ENCODE measurements around the gene MAT2A. TPM values are rescaled to one million over a fixed set of nuclear protein-coding genes. Genes with fewer than 3 reads are reported as not detected.

The MAT2A gene
- total and polyA plus RNA-seq, 2 donors (not counting 1 experiment from before 2014, with no cell fraction given): 133 to 177 TPM

DNA sequence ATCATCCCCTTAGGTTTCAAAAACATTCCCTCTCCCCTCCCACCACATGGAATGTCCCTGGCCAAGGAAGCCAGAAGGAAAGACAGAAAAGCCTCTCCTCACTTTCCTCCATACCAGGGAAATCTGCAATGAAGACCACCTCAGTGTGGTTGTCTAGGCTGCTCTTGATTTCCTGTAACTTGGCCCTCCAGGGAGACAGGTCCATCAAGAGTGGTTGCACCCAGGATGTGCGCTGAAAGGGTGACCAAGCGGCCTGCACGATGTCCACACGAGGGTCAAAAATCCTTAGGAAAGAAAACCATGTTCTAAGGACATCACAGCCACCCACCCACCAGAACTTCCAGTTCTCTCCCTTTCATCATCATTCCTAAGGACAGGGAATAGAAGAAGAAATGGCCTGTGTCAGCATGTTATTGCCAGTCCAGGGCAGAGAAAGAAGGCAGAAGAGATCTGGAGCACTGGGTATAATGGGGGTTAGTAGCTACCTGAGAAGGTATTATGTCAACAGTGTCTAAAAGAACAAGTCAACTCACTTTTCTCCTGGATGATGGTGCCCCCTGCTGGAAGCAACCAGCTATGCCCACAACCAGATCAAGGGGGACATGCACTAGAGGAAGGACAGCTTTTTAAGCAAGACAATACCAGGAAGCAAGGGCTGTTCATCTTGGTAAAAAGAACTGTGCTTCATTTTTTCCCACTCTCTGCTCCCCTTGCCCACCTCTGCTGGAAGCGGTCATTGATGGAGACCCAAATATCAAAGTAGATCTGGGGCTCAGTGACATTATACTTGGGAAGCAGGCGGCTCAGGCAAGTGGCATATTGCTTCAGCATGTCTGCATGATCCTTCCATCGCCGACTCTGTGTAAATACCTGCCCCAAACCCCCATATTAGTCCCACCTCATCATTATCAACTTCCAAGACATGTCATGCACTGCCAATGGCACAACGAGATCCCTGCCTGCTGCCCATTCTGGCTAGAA is 13.0 kb downstream of the MAT2A start:
- ChIA-PET POLR2A (interaction anchor here (0.8 to 4.6 kb wide), 6 partner anchors 12 to 225 kb away, joined by 3 to 30 read pairs (median 4); partner anchors contain the start of genes MAT2A, RNF181 and SH2D6), CTCF (interaction anchor here (0.6 to 10.0 kb wide), 46 partner anchors 8 to 626 kb away, joined by 3 to 299 read pairs (median 4); partner anchors contain the start of genes C2orf68, ELMOD3, GGCX and MAT2A)
- no peaks in the 10 kb centered on the region for H3K27me3 ChIP-seq (replicated peaks in 1 of 4; ENCODE audit: control extremely low read depth in 1 of 4, control insufficient read depth in 3 of 4, insufficient read depth in 4 of 4, low read length in 3 of 4)
- H3K79me2 ChIP-seq (ENCODE audit: control insufficient read depth, insufficient read depth, low read length): peaks cover 4% of the 10 kb centered on the region
- H3K4me3 ChIP-seq (ENCODE audit: control extremely low read depth in 1 of 5, extremely low read depth in 1 of 5, insufficient read depth in 1 of 5, low read depth in 2 of 5, low read length in 4 of 5): no peak overlapping the region
- H3K4me2 ChIP-seq (replicated peaks; ENCODE audit: low read depth, low read length, poor library complexity, severe bottlenecking): no peak overlapping the region
- TF ChIP-seq, protein P1, sequence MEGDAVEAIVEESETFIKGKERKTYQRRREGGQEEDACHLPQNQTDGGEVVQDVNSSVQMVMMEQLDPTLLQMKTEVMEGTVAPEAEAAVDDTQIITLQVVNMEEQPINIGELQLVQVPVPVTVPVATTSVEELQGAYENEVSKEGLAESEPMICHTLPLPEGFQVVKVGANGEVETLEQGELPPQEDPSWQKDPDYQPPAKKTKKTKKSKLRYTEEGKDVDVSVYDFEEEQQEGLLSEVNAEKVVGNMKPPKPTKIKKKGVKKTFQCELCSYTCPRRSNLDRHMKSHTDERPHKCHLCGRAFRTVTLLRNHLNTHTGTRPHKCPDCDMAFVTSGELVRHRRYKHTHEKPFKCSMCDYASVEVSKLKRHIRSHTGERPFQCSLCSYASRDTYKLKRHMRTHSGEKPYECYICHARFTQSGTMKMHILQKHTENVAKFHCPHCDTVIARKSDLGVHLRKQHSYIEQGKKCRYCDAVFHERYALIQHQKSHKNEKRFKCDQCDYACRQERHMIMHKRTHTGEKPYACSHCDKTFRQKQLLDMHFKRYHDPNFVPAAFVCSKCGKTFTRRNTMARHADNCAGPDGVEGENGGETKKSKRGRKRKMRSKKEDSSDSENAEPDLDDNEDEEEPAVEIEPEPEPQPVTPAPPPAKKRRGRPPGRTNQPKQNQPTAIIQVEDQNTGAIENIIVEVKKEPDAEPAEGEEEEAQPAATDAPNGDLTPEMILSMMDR (IDR thresholded peaks at IDR 0.05): peak; percentile 91
- no peak for TF ChIP-seq EZH2 (IDR thresholded peaks at IDR 0.05; ENCODE audit: borderline replicate concordance, insufficient read depth, low read depth, low read length, poor library complexity, severe bottlenecking)
- no peaks in the 10 kb centered on the region for H3K9me3 ChIP-seq (ENCODE audit: control extremely low read depth in 1 of 3, control insufficient read depth in 2 of 3, insufficient read depth in 1 of 3, low read length in 2 of 3)
- no peaks in the 10 kb centered on the region for H4K20me1 ChIP-seq (ENCODE audit: control insufficient read depth, insufficient read depth, low read length, poor library complexity, severe bottlenecking)
- H3K4me1 Mint-ChIP-seq: peaks cover 4% of the 10 kb centered on the region
- peaks cover 0 to 52% of the 10 kb centered on the region in 2 experiments for H3K36me3 ChIP-seq (replicated peaks in 1 of 2; ENCODE audit: control extremely low read depth in 1 of 2, control insufficient read depth in 1 of 2, extremely low read depth in 1 of 2, insufficient read depth in 2 of 2, low read length in 1 of 2)
- H3K27ac Mint-ChIP-seq: peak overlapping the region; percentile 81
- H2AFZ ChIP-seq (ENCODE audit: insufficient read depth, low read depth, low read length, poor library complexity, severe bottlenecking): no peak overlapping the region
- H3K27ac ChIP-seq (ENCODE audit: low read length in 2 of 2): no peak overlapping the region
- intact Hi-C loops (cut with micrococcal nuclease): loop anchor here (1.0 to 2.0 kb wide), 6 partner anchors 13 to 252 kb away; partner anchors contain the start of genes ELMOD3, MAT2A, RETSAT and TGOLN2
- H3K4me1 ChIP-seq (ENCODE audit: control insufficient read depth in 2 of 2, insufficient read depth in 2 of 2, low read length in 2 of 2): peaks cover 0 to 3% of the 10 kb centered on the region in 2 donors
- H3K27me3 Mint-ChIP-seq: no peaks in the 10 kb centered on the region
- no peak overlapping the region for H3K4me3 Mint-ChIP-seq
- no peaks in the 10 kb centered on the region for H3K9me3 Mint-ChIP-seq (ENCODE audit: insufficient read depth)
- ATAC-seq (ENCODE audit: low read depth) (peak; percentile 97), DNase-seq (peak; percentile 90)
- H3K9ac ChIP-seq (ENCODE audit: low read length): no peak overlapping the region
- 68% methylated on average over 6 of the region's 9 CpGs for WGBS (ENCODE audit: insufficient coverage)

Measured in B cell (primary cell).